ENCODE data around the gene PATZ1. TPM values are rescaled to one million over a fixed set of nuclear protein-coding genes. Genes with fewer than 3 reads are reported as not detected.

The PATZ1 gene
- total RNA-seq, 1 donor from 2014 or later, result 24.3 TPM

DNA sequence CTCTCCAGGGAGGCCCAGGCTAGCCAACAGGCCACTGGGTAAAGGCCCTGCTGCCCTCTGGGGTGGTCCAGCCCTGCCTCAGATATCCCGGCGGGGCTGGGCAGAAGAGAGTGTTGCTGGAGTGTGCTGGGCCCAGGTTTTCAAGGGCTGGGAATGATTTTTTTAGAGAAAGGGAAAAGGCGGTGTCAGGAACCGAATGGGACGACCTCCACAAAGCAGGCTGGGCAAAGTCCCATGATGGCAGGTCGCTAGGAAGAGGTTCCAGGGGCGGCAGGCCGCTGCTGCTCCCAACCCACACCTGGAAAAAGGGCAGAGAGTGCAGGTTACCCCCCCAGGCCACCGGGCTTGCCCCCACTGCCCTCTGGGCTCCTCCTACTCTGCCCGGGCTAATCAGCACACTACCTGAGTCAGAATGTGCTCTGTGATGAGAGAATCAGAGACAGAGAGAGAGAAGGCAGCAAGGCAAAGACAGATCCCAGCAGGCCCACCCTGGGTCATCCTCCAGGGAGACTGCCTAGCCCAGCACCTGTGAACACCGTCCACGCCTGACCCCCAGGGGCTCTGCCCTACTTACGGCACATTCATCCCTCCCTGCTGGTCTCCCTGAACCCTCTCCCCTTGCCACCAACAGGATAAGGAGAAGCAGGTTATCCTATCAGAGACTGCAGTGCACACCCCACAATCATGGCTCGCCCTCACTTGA, 4.6 kb downstream of the PATZ1 start:
- no peak overlapping the region for H3K4me3 ChIP-seq
- peaks cover 47% of the 10 kb centered on the region for H3K4me1 ChIP-seq
- H3K36me3 ChIP-seq, result peaks cover 53% of the 10 kb centered on the region
- TF ChIP-seq, protein P1, sequence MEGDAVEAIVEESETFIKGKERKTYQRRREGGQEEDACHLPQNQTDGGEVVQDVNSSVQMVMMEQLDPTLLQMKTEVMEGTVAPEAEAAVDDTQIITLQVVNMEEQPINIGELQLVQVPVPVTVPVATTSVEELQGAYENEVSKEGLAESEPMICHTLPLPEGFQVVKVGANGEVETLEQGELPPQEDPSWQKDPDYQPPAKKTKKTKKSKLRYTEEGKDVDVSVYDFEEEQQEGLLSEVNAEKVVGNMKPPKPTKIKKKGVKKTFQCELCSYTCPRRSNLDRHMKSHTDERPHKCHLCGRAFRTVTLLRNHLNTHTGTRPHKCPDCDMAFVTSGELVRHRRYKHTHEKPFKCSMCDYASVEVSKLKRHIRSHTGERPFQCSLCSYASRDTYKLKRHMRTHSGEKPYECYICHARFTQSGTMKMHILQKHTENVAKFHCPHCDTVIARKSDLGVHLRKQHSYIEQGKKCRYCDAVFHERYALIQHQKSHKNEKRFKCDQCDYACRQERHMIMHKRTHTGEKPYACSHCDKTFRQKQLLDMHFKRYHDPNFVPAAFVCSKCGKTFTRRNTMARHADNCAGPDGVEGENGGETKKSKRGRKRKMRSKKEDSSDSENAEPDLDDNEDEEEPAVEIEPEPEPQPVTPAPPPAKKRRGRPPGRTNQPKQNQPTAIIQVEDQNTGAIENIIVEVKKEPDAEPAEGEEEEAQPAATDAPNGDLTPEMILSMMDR (IDR thresholded peaks at IDR 0.05), result no peak
- DNase-seq (no peak), ATAC-seq (no peak)
- no peaks in the 10 kb centered on the region for H3K27me3 ChIP-seq
- H3K9me3 ChIP-seq, result no peaks in the 10 kb centered on the region
- intact Hi-C loops (cut with DNase I), result no loop called here
- no peak overlapping the region for H3K27ac ChIP-seq

DNA sequence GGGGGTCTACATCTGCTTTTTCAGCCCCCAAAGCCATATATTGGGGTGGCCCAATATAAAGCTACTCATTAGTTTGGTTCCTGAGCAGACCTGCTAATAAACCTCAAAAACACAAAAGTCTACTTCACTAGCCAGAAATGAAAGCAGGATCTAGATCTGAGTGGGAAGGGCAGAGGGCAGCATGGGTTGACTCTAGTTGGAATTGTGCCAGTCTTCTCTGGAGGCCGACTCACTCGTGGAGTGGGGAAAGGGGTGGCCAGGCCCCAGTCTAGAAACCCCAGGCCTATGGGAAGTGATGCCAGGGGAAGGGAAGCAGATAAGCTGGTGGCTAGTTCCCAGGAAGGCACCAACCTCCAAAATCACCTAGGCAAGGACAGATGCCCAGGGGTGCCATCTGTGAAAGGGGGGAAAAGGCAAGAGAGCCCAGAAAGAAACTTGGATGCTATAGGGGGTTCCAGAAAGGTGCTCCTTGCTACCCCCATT, 5.3 kb downstream of the PATZ1 start:
- TF ChIP-seq, protein P1 (IDR thresholded peaks at IDR 0.05), result no peak
- Histone ChIP-seq H3K27ac (no peak overlapping the region), H3K4me3 (no peak overlapping the region), H3K27me3 (no peaks in the 10 kb centered on the region), H3K9me3 (no peaks in the 10 kb centered on the region), H3K4me1 (peaks cover 47% of the 10 kb centered on the region), H3K36me3 (peaks cover 59% of the 10 kb centered on the region)
- intact Hi-C loops (cut with DNase I), result no loop called here
- DNase-seq (no peak), ATAC-seq (no peak)

GRCh38 chr22:31340360-31340759, 5.8 kb downstream of the PATZ1 start:
- H3K27ac ChIP-seq, result no peak overlapping the region
- TF ChIP-seq, protein P1 (IDR thresholded peaks at IDR 0.05), result no peak
- intact Hi-C loops (cut with DNase I), result no loop called here

DNA sequence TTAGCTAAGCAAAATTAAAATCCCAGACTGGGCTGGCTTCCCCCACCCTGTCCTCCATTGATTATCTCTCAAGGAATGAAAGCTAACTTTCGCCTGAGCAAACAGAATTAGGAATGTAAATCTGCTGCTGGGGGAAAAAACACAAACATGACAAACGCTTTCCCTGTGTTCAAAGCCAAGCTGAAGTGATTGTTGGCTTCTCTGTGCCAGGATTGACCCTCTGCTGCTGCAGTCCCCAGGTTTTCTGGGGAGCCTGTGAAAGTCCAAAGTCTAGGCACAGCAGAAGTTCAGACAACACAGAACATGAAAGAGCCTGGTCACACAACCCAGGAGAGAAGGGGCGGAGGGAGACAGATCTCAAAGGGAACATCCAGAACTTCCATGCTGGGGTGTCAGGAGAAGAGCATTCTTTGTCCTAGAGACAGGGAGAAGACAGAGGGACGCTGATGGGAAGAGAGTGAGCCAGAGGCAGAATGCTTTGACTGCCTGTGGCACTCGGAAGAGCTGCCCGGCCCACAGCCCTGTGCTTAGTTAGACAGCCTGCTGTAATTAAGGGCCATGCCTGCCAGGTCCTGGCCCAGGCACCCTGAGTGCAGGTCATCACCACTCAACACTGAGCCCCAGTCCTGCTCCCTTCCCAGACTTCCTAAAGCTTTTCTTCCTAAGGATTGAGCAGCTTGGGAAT, 6.9 kb downstream of the PATZ1 start:
- peaks cover 36% of the 10 kb centered on the region for H3K4me1 ChIP-seq
- no peaks in the 10 kb centered on the region for H3K9me3 ChIP-seq
- H3K4me3 ChIP-seq, result no peak overlapping the region
- peak overlapping the region; percentile 6 for H3K27ac ChIP-seq
- intact Hi-C loops (cut with DNase I), result no loop called here
- DNase-seq (no peak), ATAC-seq (no peak)
- H3K27me3 ChIP-seq, result no peaks in the 10 kb centered on the region
- TF ChIP-seq, protein P1 (IDR thresholded peaks at IDR 0.05), result no peak
- peaks cover 74% of the 10 kb centered on the region for H3K36me3 ChIP-seq

More at GRCh38 chr22:31340360-31340759, 5.8 kb downstream of the PATZ1 start:
- Histone ChIP-seq H3K9me3 (no peaks in the 10 kb centered on the region), H3K4me1 (peaks cover 46% of the 10 kb centered on the region), H3K36me3 (peaks cover 63% of the 10 kb centered on the region), H3K27me3 (no peaks in the 10 kb centered on the region), H3K4me3 (no peak overlapping the region)
- ATAC-seq (no peak), DNase-seq (no peak)

GRCh38 chr22:31337178-31337577, 9.0 kb downstream of the PATZ1 start:
- intact Hi-C loops (cut with DNase I), result no loop called here
- H3K27me3 ChIP-seq, result no peaks in the 10 kb centered on the region
- H3K4me3 ChIP-seq, result no peak overlapping the region
- no peak for DNase-seq
- TF ChIP-seq, protein P1 (IDR thresholded peaks at IDR 0.05), result no peak
- H3K27ac ChIP-seq, result no peak overlapping the region
- ATAC-seq, result no peak
- H3K4me1 ChIP-seq, result peaks cover 15% of the 10 kb centered on the region
- H3K9me3 ChIP-seq, result no peaks in the 10 kb centered on the region
- H3K36me3 ChIP-seq, result peaks cover 94% of the 10 kb centered on the region

Data from upper lobe of right lung (tissue), 1 donor.